A673 (cell line): Measurements from ENCODE around the gene INTS11. TPM values are rescaled to one million over a fixed set of nuclear protein-coding genes. Genes with fewer than 3 reads are reported as not detected.

ENCODE experiments used
- BruUV-seq: library from RNA; stranded (reverse); fragments of 400-500 nt; replicated peaks from 2 replicates; lab custom pipeline; 2021; lab: Mats Ljungman, UMichigan
- CTCF ChIA-PET: fragments of 300-600 bp; sonication (Branson Sonifier 250); formaldehyde crosslinking; loops from one replicate; lab custom pipeline; 2022; ENCODE audit warnings: antibody characterized with exemption; lab: Charles Lee
- POLR2A ChIA-PET: fragments of 300-600 bp; sonication (Branson Sonifier 250); formaldehyde crosslinking; loops from one replicate; lab custom pipeline; 2022; ENCODE audit warnings: antibody characterized with exemption; ENCODE audit not compliant: low non-redundant PET; lab: Charles Lee
- DNase-seq: peaks from one replicate; pipeline ENCODE4 v3.0.0-alpha.2; 2015; ENCODE audit warnings: low spot score
- H3K27ac ChIP-seq: fragments of 200-600 bp; sonication (generic); 2 replicates; pipeline ENCODE4 v1.5.1; 2016; ENCODE audit warnings: mixed run types, low read depth, mild to moderate bottlenecking, mixed read lengths, antibody characterized with exemption, low read length; ENCODE audit not compliant: poor library complexity, severe bottlenecking
- H3K27me3 ChIP-seq: fragments of 200-600 bp; sonication (generic); replicated peaks from 2 replicates; pipeline ENCODE4 v1.6.1; 2017; ENCODE audit warnings: mixed run types, low read depth, mild to moderate bottlenecking, mixed read lengths, antibody characterized with exemption, low read length; ENCODE audit not compliant: insufficient read depth, poor library complexity
- H3K36me3 ChIP-seq: fragments of 200-600 bp; sonication (generic); 2 replicates; pipeline ENCODE4 v1.6.1; 2016; ENCODE audit warnings: mixed run types, mild to moderate bottlenecking, mixed read lengths, antibody characterized with exemption, low read length; ENCODE audit not compliant: insufficient read depth, poor library complexity, severe bottlenecking
- H3K4me1 ChIP-seq: fragments of 200-600 bp; sonication (generic); 2 replicates; pipeline ENCODE4 v1.6.1; 2017; ENCODE audit warnings: mixed run types, mild to moderate bottlenecking, mixed read lengths, antibody characterized with exemption, low read length; ENCODE audit not compliant: insufficient read depth, poor library complexity, severe bottlenecking
- H3K4me3 ChIP-seq: fragments of 200-600 bp; sonication (generic); 2 replicates; pipeline ENCODE4 v1.5.1; 2016; ENCODE audit warnings: low read depth, mixed run types, mild to moderate bottlenecking, mixed read lengths, low read length; ENCODE audit not compliant: poor library complexity, severe bottlenecking
- H3K9me3 ChIP-seq: fragments of 200-600 bp; sonication (generic); 2 replicates; pipeline ENCODE4 v1.6.1; 2016; ENCODE audit warnings: mixed run types, low read depth, mild to moderate bottlenecking, mixed read lengths, antibody characterized with exemption, low read length; ENCODE audit not compliant: poor library complexity, severe bottlenecking
- CTCF ChIP-seq: fragments of 300-800, 200-600 bp; sonication (generic); conservative IDR thresholded peaks from 2 replicates; pipeline ENCODE4 v1.5.1; 2017; ENCODE audit warnings: low read depth, mild to moderate bottlenecking, antibody characterized with exemption, low read length, moderate library complexity, mixed read lengths
- EZH2 ChIP-seq: fragments of 200-600 bp; sonication (generic); IDR thresholded peaks from 2 replicates; pipeline ENCODE4 v1.6.1; 2017; ENCODE audit warnings: borderline replicate concordance, low read depth, mild to moderate bottlenecking, mixed read lengths, antibody characterized with exemption, low read length; ENCODE audit not compliant: poor library complexity, severe bottlenecking
- intact Hi-C: fragments of 100-400 bp; cut with micrococcal nuclease; formaldehyde crosslinking; loops from one replicate; pipeline ENCODE4 v1.10.0; 2022; ENCODE audit not compliant: unreplicated experiment
- microRNA-seq: library from miRNA; unstranded; fragments of <30 nt; microRNA quantifications from one replicate; pipeline ENCODE4 v1.2.0, GENCODE V29; 2021
- total RNA-seq: library from RNA; stranded (reverse); gene quantifications from 2 replicates; pipeline ENCODE4 v1.2.3, GENCODE V29; 2021

The INTS11 gene
- total RNA-seq, 1 experiment from 2014 or later = 156 TPM

DNA sequence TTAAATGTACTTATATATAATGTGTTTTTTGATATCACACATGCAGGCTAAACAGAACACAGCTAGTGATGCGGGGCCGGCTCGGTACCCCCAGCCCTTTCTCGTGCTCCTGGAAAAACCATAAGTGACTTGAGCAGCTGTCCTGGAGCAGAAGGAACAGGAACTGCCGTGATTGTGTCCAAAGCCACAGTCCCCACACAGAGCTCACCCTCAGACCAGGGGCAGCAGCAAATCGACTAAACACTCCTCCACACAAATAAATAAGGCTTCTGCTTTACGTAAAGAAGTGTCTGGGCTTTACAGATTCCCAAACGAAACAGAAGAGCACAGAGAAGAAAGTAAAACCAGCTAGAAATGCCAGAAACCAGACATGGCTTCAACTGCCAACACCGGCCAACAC lies 60.4 kb downstream of the INTS11 start:
- TF ChIP-seq EZH2 (no peak), CTCF (no peak)
- BruUV-seq = no TSS peak
- Histone ChIP-seq H3K27me3 (no peaks in the 10 kb centered on the region), H3K4me1 (no peaks in the 10 kb centered on the region), H3K36me3 (peaks cover 51% of the 10 kb centered on the region), H3K27ac (no peak overlapping the region), H3K4me3 (no peak overlapping the region), H3K9me3 (no peaks in the 10 kb centered on the region)
- intact Hi-C loops = no loop called here
- CTCF ChIA-PET = interaction anchor here (0.6 kb wide), 1 partner anchor 37 kb away, joined by 6 read pairs; no protein-coding TSS in a partner anchor
- DNase-seq = no peak
- POLR2A ChIA-PET = no interaction called here

- H3K4me3 ChIP-seq = no peak overlapping the region
- POLR2A ChIA-PET = no interaction called here
- no peaks in the 10 kb centered on the region for H3K27me3 ChIP-seq
- H3K27ac ChIP-seq = no peak overlapping the region
- intact Hi-C loops = no loop called here
- peaks cover 47% of the 10 kb centered on the region for H3K36me3 ChIP-seq
- BruUV-seq = no TSS peak
- CTCF ChIA-PET = no interaction called here
- DNase-seq = no peak
- H3K9me3 ChIP-seq = no peaks in the 10 kb centered on the region
- no peaks in the 10 kb centered on the region for H3K4me1 ChIP-seq
- no peak for TF ChIP-seq CTCF
- no peak for TF ChIP-seq EZH2
These were observed 61.7 kb downstream of the INTS11 start for GRCh38 chr1:1262758-1263157.

DNA sequence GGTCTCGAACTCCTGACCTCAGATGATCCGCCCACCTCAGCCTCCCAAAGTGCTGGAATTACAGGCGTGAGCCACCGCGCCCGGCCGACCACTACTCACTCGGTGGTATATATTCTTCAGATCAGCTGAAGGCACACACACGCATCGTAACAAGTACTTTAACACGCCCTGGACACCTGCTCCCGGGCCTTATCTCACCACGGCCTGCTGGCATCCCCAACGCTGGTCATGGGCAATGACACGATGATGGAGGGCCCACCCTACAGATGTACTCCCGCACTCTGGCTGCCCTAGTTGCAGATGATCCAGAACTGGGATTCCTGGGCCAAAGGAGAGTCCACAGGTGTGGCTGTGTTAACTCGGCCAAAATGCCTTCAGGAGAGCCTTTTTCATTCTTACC lies 62.4 kb downstream of the INTS11 start:
- intact Hi-C loops = no loop called here
- DNase-seq = no peak
- H3K36me3 ChIP-seq = peaks cover 40% of the 10 kb centered on the region
- no peaks in the 10 kb centered on the region for H3K4me1 ChIP-seq
- no peak for TF ChIP-seq CTCF
- TF ChIP-seq EZH2 = no peak
- POLR2A ChIA-PET = no interaction called here
- no TSS peak for BruUV-seq
- H3K27me3 ChIP-seq = no peaks in the 10 kb centered on the region
- no peak overlapping the region for H3K4me3 ChIP-seq
- H3K9me3 ChIP-seq = no peaks in the 10 kb centered on the region
- H3K27ac ChIP-seq = no peak overlapping the region
- CTCF ChIA-PET = no interaction called here

Small RNA genes within 50 kb of the gene (microRNA-seq; reads per million reads assigned to microRNA genes)
- gene MIR6726 = not detected
- 3.0 reads per million, percentile 6 among the genes with 10 or more reads in this experiment for gene MIR6727
- 1.3 reads per million for gene MIR6808

Other genes starting within 250 kb of the INTS11 start
- 26.8 and 28.4 TPM in 2 replicates for gene C1orf159, start 208.6 kb downstream of the INTS11 start, total RNA-seq
- not detected in 2 replicates for gene TTLL10, start 150.8 kb downstream of the INTS11 start, total RNA-seq
- 0.77 and 1.1 TPM in 2 replicates for gene TNFRSF18, start 118.1 kb downstream of the INTS11 start, total RNA-seq
- 0.80 and 1.5 TPM in 2 replicates for gene TNFRSF4, start 110.5 kb downstream of the INTS11 start, total RNA-seq
- 121 and 133 TPM in 2 replicates for gene SDF4, start 92.7 kb downstream of the INTS11 start, total RNA-seq
- gene B3GALT6, start 92.4 kb downstream of the INTS11 start, total RNA-seq = 41.3 and 41.8 TPM in 2 replicates
- gene C1QTNF12, start 77.9 kb downstream of the INTS11 start, total RNA-seq = 2.9 and 4.4 TPM in 2 replicates
- 86.4 and 92.8 TPM in 2 replicates for gene UBE2J2, start 50.8 kb downstream of the INTS11 start, total RNA-seq
- gene SCNN1D, start 44.2 kb downstream of the INTS11 start, total RNA-seq = 4.5 and 13.0 TPM in 2 replicates
- 67.6 and 71.9 TPM in 2 replicates for gene ACAP3, start 16.7 kb downstream of the INTS11 start, total RNA-seq
- gene PUSL1, start 16.1 kb downstream of the INTS11 start, total RNA-seq = 28.5 and 31.3 TPM in 2 replicates
- gene CPTP, start 142 bp upstream of the INTS11 start, total RNA-seq = 17.0 and 20.8 TPM in 2 replicates
- gene TAS1R3, start 6.6 kb upstream of the INTS11 start, total RNA-seq = 0.21 and 0.39 TPM in 2 replicates
- 48.0 and 58.1 TPM in 2 replicates for gene DVL1, start 24.8 kb upstream of the INTS11 start, total RNA-seq
- gene MXRA8, start 33.9 kb upstream of the INTS11 start, total RNA-seq = 0.55 and 0.73 TPM in 2 replicates
- 172 and 176 TPM in 2 replicates for gene AURKAIP1, start 50.5 kb upstream of the INTS11 start, total RNA-seq
- gene CCNL2, start 74.7 kb upstream of the INTS11 start, total RNA-seq = 206 and 213 TPM in 2 replicates
- gene MRPL20, start 82.6 kb upstream of the INTS11 start, total RNA-seq = 137 and 151 TPM in 2 replicates
- not detected in 2 replicates for gene ANKRD65, start 96.6 kb upstream of the INTS11 start, total RNA-seq
- gene VWA1, start 111.0 kb upstream of the INTS11 start, total RNA-seq = 0.92 and 2.7 TPM in 2 replicates
- gene ATAD3C, start 125.0 kb upstream of the INTS11 start, total RNA-seq = 0.22 and 0.39 TPM in 2 replicates
- gene ATAD3B, start 147.1 kb upstream of the INTS11 start, total RNA-seq = 46.1 and 68.9 TPM in 2 replicates
- gene ATAD3A, start 187.5 kb upstream of the INTS11 start, total RNA-seq = 83.1 and 92.7 TPM in 2 replicates
- gene TMEM240, start 216.0 kb upstream of the INTS11 start, total RNA-seq = 6.8 and 9.1 TPM in 2 replicates